Measurements from ENCODE around the gene CDC42BPB. TPM values are rescaled to one million over a fixed set of nuclear protein-coding genes. Genes with fewer than 3 reads are reported as not detected.

Gene CDC42BPB
- total RNA-seq, 4 donors from 2014 or later = 85.3 to 174 (median 101) TPM

- no peak for DNase-seq (ENCODE audit: low spot score in 2 of 2)
- intact Hi-C loops (cut with DNase I; ENCODE audit: low total_unique reads) = no loop called here
- H3K4me3 ChIP-seq (ENCODE audit: low read depth, poor library complexity, severe bottlenecking) = no peak overlapping the region
- no peak for TF ChIP-seq POLR2A (IDR thresholded peaks at IDR 0.05)
- TF ChIP-seq CTCF (IDR thresholded peaks at IDR 0.05) = no peak
- 79 to 83% methylated on average over 6 to 8 of the region's 8 CpGs for WGBS, 2 donors
Measured at GRCh38 chr14:103086771-103087342, 29.5 kb upstream of the CDC42BPB start.

DNA sequence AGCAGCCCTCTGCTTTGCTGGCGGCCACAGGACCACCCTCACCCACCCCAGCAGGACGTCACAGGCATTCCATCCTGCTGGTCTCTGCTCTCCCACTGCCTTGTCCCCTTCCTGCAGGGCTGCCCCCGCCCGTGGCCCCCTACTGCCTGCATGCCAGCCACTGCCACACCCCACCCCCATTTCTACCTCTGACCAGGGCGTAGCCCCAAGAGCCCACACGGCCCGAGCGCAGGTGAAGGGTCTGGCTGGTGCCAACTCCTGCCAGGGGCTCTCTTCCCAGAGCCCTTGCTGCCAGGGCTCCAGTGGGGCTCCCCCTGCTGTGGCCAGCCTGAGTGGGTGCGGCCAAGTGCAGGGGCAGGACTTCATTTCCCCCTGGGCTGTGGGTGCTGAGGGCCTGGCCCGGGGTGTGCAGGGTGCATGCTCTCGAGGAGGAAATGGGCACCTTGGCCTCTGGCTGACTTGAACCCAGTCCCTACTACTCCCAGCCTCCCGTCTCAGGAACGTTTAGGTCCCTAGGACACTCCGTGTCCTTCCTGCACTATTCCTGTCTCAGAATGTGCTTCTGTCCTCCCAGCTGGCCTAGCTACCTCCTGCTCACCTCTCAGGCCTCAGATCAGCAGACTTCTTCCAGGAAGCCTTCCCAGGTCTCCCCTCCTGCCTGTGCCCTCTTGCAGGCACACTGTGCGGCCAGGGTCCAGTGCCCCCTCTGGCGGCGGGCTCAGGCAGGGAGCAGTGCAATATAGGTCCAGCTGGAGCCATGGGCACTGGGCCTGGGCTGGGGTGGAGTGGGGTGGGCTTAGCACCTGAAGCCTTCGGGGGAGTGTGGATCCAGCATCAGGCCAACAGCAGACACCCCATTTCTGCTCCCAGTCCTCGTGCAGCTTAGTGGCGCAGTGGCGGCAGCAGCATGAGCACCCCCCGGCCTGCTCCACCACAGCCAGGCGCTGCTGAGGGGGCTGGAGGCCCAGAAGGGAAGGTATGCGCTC is 28.1 kb upstream of the CDC42BPB start:
- intact Hi-C loops (cut with DNase I; ENCODE audit: low total_unique reads) = no loop called here

DNA sequence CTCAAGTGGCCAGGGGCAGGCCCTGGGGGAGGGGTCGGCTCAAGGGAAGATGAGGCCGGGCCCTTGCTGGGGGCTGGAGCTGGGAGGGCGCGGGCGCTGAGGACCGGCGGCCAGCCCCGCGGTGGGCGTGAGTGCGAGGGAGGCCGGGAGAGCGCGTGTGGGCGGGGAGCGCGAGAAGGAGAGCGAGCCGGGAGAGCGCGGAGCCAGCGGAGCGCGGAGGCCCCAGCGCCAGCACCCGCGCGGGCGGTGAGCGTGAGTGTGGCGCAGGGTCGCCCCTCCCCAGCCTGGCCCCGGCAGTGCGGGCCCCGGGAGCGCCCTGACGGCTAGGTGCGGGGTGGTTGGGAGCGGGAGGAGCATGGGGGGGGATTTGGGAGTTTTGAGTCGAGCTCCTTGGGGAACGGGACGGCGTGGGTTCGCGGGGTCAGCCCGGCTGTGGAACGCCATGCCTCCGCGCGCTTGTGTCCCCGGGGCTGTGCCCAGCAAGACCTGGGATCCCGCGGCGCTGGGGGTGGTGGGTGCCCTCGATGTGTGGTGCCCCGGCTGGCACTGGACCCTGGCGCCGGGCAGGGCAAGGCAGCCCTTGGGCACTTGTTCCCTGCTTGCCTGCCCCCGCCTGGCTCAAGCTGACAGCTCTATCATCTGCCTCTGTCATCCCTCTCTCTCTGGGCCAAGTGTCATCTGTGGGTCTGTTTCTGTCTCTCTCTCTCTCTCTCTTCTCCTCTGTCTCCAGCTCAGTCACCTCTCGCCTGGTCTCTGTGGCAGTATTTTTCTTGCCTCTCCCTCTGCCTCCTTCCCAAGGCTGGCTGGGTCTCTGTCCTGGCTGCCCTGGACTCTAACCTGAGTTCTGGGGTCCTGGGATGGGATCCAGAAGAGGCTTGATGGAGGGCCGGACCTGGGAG is 26.9 kb upstream of the CDC42BPB start, which contains the start of gene LBHD2:
Gene LBHD2 (plus strand): TSS at position 190 of the 899 bp plus-strand sequence. CDS start 1,803 bp downstream, outside the sequence.
- intact Hi-C loops (cut with DNase I; ENCODE audit: low total_unique reads) = no loop called here
- no peak for TF ChIP-seq CTCF (IDR thresholded peaks at IDR 0.05)
- no peak for TF ChIP-seq POLR2A (IDR thresholded peaks at IDR 0.05)
- no peak for DNase-seq (ENCODE audit: low spot score in 2 of 2)
- WGBS, 2 donors = 25 to 30% methylated on average over 29 to 31 of the region's 61 CpGs
- H3K4me3 ChIP-seq (ENCODE audit: low read depth, poor library complexity, severe bottlenecking) = no peak within 1 kb of the TSS

More for the DNA sequence above, 28.1 kb upstream of the CDC42BPB start:
- TF ChIP-seq POLR2A (IDR thresholded peaks at IDR 0.05) = no peak
- TF ChIP-seq CTCF (IDR thresholded peaks at IDR 0.05) = no peak
- no peak for DNase-seq (ENCODE audit: low spot score in 2 of 2)
- H3K4me3 ChIP-seq (ENCODE audit: low read depth, poor library complexity, severe bottlenecking) = no peak overlapping the region
- WGBS, 2 donors = 83 to 84% methylated on average over 20 to 24 of the region's 24 CpGs

DNA sequence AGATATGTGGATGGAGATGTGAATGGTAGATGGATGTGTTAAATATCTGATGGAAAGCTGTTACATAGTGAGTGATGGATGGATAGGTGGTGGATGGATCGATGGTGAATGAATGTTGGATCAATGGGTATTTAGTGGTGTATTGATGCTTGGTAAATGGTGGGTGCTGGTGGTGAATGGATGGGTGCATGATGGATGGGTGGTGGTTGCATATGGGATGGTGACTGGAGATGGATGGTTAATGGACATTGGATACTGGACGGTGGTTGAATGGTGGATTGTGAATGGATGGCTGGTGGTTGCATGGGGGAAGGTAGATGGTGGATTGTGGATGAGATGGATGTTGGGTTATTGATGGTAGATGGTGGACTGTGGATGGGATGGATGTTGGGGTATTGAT is 24.6 kb upstream of the CDC42BPB start:
- TF ChIP-seq POLR2A (IDR thresholded peaks at IDR 0.05) (no peak), CTCF (IDR thresholded peaks at IDR 0.05) (no peak)
- H3K4me3 ChIP-seq (ENCODE audit: low read depth, poor library complexity, severe bottlenecking) = no peak overlapping the region
- intact Hi-C loops (cut with DNase I; ENCODE audit: low total_unique reads) = no loop called here
- DNase-seq (ENCODE audit: low spot score in 2 of 2) = no peak
- WGBS, 2 donors = 89 to 97% methylated on average over 2 of the region's 2 CpGs

GRCh38 chr14:103078860-103079587 is 21.7 kb upstream of the CDC42BPB start:
- 76 to 79% methylated on average over 11 of the region's 11 CpGs for WGBS, 2 donors
- intact Hi-C loops (cut with DNase I; ENCODE audit: low total_unique reads) = no loop called here
- no peak for TF ChIP-seq CTCF (IDR thresholded peaks at IDR 0.05)
- no peak for TF ChIP-seq POLR2A (IDR thresholded peaks at IDR 0.05)
- no peak overlapping the region for H3K4me3 ChIP-seq (ENCODE audit: low read depth, poor library complexity, severe bottlenecking)
- DNase-seq (ENCODE audit: low spot score in 2 of 2) = no peak

All from lower leg skin (tissue), 4 donors.